Measurements from ENCODE around the gene ZBTB34. TPM values are rescaled to one million over a fixed set of nuclear protein-coding genes. Genes with fewer than 3 reads are reported as not detected.

Gene ZBTB34
- total and polyA plus RNA-seq, 2 of the 4 experiments (the other 2 are of a cell fraction) = 2.7 to 3.1 TPM

GRCh38 chr9:126849591-126850225, 10.7 kb upstream of the ZBTB34 start:
- no peaks in the 10 kb centered on the region for H3K4me1 ChIP-seq (ENCODE audit: control insufficient read depth, insufficient read depth, low read length)
- H2BK15ac ChIP-seq (ENCODE audit: low read depth, low read length) = no peak overlapping the region
- H4K5ac ChIP-seq (ENCODE audit: low read depth, low read length) = no peak overlapping the region
- ATAC-seq (ENCODE audit: low read depth) (no peak), DNase-seq (no peak)
- no TSS peak for BruUV-seq (replicated peaks)
- no CpG with 5 or more reads among the region's 8 CpGs for WGBS, 2 experiments (ENCODE audit: extremely low coverage in 2 of 2, insufficient read length in 1 of 2)
- no peak overlapping the region for H3K4me3 ChIP-seq (ENCODE audit: insufficient read depth, low read depth, low read length)
- no peak overlapping the region for H3K18ac ChIP-seq (ENCODE audit: low read depth, low read length)
- ChIA-PET CTCF (interaction anchor here (1.0 kb wide), 1 partner anchor 10 kb away, joined by 3 read pairs; no protein-coding TSS in a partner anchor), POLR2A (ENCODE audit: unreplicated experiment) (no interaction called here)
- H3K9ac ChIP-seq (ENCODE audit: low read depth, low read length) = no peak overlapping the region
- H3K4ac ChIP-seq (ENCODE audit: low read depth, low read length) = no peak overlapping the region
- intact Hi-C loops (cut with micrococcal nuclease) (no loop called here), dilution Hi-C loops (cut with HindIII; ENCODE audit: low sequenced_read_pairs, unreplicated experiment) (no loop called here), in situ Hi-C loops (cut with MboI; ENCODE audit: low sequenced_read_pairs) (no loop called here)
- no peak overlapping the region for H3K14ac ChIP-seq (replicated peaks; ENCODE audit: low read depth, low read length)
- no peak overlapping the region for H2BK5ac ChIP-seq (ENCODE audit: low read depth, low read length, poor library complexity, severe bottlenecking)
- H3K9me3 ChIP-seq (ENCODE audit: control insufficient read depth, insufficient read depth, low read length) = no peaks in the 10 kb centered on the region
- no peak for TF ChIP-seq CHD1 (IDR thresholded peaks at IDR 0.05; ENCODE audit: low read depth, low read length)
- TF ChIP-seq RAD21 (IDR thresholded peaks at IDR 0.05; ENCODE audit: low read length) = no peak
- TF ChIP-seq MXI1 (IDR thresholded peaks at IDR 0.05; ENCODE audit: borderline replicate concordance, low read depth, low read length) = no peak
- no peak for TF ChIP-seq ELK1 (IDR thresholded peaks at IDR 0.05; ENCODE audit: borderline replicate concordance, low read depth, low read length)
- no peak for TF ChIP-seq MAZ (IDR thresholded peaks at IDR 0.05; ENCODE audit: borderline replicate concordance, low read depth, low read length)
- TF ChIP-seq CTCF (conservative IDR thresholded peaks at IDR 0.05; ENCODE audit: low read depth, low read length) = no peak
- TF ChIP-seq RFX5 (IDR thresholded peaks at IDR 0.05; ENCODE audit: low read depth, low read length) = no peak
- TF ChIP-seq POLR2A (IDR thresholded peaks at IDR 0.05; ENCODE audit: low read depth, low read length) = no peak
- no peak for TF ChIP-seq NFE2L2 (IDR thresholded peaks at IDR 0.05; ENCODE audit: low read depth, low read length)
- no peak for TF ChIP-seq USF2 (IDR thresholded peaks at IDR 0.05; ENCODE audit: low read depth, low read length)
- H3K36me3 ChIP-seq (ENCODE audit: control insufficient read depth, insufficient read depth, low read length) = no peaks in the 10 kb centered on the region
- H3K4me2 ChIP-seq (ENCODE audit: low read depth, low read length) = no peak overlapping the region
- H3K9me1 ChIP-seq (ENCODE audit: insufficient read depth, low read length) = no peaks in the 10 kb centered on the region
- H2BK120ac ChIP-seq (ENCODE audit: low read depth, low read length) = no peak overlapping the region
- no peak overlapping the region for H4K91ac ChIP-seq (ENCODE audit: insufficient read depth, low read depth, low read length)
- H3K23ac ChIP-seq (ENCODE audit: low read depth, low read length) = no peak overlapping the region
- H2AK5ac ChIP-seq (ENCODE audit: low read depth, low read length) = no peak overlapping the region
- H2BK20ac ChIP-seq (ENCODE audit: low read depth, low read length) = no peak overlapping the region
- no peaks in the 10 kb centered on the region for H4K20me1 ChIP-seq (ENCODE audit: insufficient read depth, low read length)
- H4K8ac ChIP-seq (ENCODE audit: low read depth in 2 of 2, low read length in 2 of 2) = no peak overlapping the region
- H3K27ac ChIP-seq (ENCODE audit: insufficient read depth, low read length) = no peak overlapping the region
- H2AK9ac ChIP-seq (replicated peaks; ENCODE audit: low read depth, low read length, poor library complexity) = no peak overlapping the region
- H3K27me3 ChIP-seq (ENCODE audit: control insufficient read depth, insufficient read depth, low read length) = peaks cover 30% of the 10 kb centered on the region
- H3K56ac ChIP-seq (ENCODE audit: extremely low read depth, insufficient read depth, low read length) = no peak overlapping the region
- H2AFZ ChIP-seq (replicated peaks; ENCODE audit: low read length, poor library complexity) = no peak overlapping the region
- H3K79me1 ChIP-seq (ENCODE audit: low read depth in 1 of 2, low read length in 2 of 2) = no peaks in the 10 kb centered on the region
